HG03457 (cell line): ENCODE results near the gene FAM187B.

Experiments used
- ATAC-seq: cut with Tn5 transposase; IDR thresholded peaks from one replicate; pipeline ENCODE4 v1.9.1; 2021; ENCODE audit warnings: moderate number of reproducible peaks; ENCODE audit not compliant: unreplicated experiment

The FAM187B gene

DNA sequence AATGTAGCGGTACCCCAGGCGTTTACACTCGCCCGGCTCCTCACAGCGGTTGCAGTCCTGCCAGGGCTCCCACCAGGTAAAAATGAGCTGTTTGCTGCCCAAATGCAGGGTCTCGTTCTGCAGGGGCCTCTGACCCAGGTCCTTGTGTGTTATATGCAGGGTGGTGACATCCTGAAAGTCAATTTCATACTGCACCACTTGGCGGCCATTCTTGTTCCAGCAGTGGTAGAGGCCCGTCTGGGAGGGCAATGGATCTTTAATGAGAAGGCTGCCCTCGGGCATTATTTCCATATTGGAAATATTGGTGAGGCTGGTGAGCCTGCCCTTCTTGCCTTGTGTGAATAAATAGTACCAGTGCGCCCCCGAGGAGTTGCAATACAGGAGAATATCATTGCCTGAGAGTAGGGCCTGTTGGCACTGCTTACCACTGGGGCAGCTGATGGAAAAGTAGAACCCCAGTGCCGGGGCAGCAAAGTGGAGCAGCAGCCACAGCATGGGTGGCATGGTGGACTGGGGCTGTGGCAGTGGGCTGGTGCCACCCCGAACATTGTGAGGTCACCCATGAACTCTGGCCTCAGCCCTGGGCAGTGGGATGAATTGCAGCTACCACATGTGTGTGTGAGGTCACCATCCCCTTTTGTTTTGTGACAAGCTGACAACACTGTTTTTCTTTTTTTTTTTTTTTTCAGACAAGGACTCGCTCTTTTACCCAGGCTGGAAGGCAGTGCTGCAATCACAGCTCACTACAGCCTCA lies at the start of gene FAM187B:
Gene FAM187B (minus strand): TSS at position 563 of the 754 bp plus-strand sequence. CDS start 59 bp downstream, at position 504.
- ATAC-seq = no peak

DNA sequence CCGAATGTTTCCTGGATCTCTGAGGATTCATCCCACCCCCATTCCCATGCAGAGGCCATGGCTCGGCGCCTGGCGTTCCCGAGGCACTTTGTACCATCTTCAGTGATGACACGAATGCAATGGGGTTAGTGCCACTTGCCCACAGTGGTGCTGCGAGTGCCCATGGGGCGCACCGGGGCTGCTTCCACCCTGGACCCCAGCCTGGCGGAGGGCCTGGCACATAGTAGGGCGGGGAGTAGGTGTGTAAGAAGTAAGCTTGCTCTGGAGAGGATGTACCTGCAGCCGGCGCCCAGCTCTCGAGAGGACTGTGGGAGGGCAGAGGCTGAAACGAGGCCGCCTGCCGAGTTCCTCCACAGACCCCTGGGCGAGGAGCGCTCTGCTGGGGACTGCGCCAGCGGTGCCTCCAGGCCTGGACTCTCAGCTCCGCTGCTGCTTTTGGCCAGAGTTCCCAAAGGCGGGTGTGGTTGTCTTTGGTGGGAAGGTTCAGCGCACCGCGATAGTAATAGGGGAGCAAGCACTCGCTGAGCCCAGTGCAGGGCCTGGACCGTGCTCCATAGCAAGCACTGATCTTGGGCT lies 48.3 kb upstream of the FAM187B start:
- no peak for ATAC-seq

DNA sequence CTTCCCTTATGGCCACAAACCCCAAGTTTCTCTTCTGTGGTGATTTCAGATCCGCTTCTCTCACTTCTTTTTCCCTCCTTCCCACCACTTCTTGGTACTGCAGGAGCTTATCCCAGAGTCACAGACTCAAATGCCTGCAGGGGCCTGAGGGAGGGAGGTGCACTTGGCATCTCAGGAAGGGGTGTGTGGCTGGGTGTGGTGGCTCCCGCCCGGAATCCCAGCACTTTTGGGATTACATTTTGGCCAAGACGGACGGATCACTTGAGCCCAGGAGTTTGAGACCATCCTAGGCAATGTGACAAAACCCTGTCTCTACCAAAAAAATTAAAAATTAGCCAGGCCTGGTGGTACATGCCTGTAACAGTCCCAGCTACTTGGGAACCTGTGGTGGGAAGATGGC lies 45.8 kb upstream of the FAM187B start:
- ATAC-seq = no peak

DNA sequence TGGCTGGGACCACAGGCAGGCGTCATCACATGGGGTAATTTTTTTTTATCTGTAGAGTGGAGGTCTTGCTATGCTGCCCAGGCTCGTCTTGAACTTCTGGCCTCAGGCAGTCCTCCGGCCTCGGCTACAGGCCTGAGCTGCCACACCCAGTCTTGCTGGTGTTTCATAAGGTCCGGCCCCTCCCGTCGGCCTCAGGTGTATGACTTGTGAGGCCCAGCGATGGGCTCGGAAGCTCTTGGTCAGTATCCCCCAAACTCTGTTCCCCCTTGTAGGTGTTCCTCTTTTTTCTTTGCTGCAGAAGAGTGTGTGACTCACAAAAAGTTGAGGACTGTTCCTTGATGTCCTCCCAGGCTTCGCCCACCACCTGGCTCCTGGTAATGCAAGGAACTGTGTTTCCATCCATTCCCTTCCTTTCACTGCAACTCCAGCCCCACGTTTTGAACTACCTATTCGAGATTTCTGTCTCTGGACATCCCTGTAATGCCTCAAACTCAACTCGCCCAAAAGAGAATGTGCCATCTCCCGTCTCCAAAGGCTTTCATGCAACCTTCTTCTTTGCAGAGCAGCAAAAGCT lies 45.2 kb upstream of the FAM187B start:
- ATAC-seq = no peak

DNA sequence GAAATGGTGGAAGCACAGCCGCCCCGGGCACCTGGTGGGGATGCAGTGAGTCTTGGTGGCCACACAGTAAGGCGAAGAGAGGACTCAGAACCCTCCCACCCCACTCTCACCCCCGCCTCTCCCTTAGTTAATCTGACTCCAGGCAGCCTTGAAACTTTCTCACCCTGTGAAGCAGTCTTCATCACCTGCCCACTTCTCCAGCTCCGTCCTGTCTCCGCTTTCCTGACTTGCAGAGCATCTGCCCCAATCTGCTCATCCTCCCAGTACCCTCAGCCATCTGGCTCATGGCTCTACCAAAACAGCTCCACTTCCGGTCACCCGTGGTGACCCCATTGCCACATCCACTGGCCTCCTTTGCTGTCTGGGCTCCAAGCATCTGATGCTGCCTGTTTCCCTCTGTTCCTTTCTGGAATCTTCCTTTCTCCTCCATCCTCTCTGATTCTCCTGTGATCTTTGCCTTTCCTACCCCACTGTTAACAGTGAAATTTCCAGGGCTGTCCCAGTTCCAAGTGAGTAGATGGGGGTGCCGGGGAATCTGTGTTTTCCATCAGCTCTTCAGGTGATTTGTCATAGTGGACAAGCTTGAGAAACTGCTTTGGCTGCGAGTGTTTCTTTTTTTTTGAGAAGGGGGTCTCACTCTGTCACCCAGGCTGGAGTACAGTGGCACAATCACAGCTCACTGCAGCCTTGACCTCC lies 44.6 kb upstream of the FAM187B start:
- ATAC-seq = no peak

DNA sequence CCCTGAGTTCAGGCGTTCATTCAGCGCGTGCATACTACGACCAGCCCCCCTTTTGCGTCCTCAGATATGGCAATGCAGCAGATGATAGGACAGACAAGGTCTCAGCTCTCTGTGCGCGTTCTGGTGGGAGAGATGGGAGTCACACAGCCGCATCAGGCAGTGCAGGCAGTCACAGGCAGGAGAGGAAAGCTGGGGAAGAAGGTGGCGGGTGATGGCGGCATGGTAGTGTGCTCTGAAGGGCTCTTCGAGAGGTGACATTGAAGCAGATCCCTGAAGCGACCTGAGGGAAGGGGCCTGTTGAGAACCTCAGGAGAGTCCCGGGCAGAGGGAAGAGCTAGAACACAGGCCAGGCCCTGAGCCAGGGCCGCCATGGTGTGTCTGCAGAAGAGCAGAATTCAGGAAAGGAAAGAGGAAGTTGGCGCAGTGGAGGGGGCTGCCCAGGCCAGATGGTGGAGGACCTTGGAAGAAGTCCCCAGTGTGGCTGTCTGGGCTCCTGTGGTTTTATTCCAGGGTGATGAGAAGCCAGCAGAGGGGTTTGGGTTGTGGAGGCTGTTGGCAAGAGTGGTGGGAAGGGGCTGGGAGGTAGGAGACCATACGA lies 43.7 kb upstream of the FAM187B start:
- ATAC-seq = no peak

DNA sequence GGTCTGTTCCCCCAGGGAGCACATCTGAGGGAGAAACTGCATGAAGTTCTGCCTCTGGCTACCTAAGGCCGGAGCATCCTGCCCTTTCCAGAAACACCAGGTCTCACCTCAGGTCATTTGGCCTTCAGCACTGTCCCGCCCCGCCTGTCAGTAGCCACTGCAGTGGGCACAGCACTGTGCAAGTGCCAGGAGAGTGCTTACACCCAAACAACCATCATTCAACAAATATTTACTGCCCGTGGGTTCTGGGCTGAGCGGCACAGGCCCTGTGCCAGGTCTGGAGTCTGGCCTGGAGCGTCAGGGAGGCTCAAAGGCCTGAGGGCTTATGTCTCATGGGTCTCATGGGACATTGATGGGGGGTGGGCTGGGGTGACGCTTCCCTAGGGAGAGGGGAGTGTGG lies 43.0 kb upstream of the FAM187B start:
- ATAC-seq = no peak

DNA sequence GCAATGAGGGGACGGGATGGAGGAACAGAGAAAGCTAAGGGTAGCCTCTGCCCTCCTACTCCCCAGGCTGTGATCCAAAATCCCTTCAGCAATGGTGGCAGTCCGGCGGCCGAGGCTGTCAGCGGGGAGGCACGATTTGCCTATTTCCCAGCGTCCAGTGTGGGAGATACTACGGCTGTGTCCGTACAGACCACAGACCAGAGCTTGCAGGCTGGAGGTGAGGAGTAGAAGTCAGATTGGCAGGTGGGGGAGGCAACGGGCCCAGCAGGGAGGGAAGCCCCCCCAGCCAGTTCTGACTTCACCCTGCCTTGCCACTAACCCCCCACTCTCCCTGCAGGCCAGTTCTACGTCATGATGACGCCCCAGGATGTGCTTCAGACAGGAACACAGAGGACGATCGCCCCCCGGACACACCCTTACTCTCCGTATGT lies 41.9 kb upstream of the FAM187B start:
- no peak for ATAC-seq

DNA sequence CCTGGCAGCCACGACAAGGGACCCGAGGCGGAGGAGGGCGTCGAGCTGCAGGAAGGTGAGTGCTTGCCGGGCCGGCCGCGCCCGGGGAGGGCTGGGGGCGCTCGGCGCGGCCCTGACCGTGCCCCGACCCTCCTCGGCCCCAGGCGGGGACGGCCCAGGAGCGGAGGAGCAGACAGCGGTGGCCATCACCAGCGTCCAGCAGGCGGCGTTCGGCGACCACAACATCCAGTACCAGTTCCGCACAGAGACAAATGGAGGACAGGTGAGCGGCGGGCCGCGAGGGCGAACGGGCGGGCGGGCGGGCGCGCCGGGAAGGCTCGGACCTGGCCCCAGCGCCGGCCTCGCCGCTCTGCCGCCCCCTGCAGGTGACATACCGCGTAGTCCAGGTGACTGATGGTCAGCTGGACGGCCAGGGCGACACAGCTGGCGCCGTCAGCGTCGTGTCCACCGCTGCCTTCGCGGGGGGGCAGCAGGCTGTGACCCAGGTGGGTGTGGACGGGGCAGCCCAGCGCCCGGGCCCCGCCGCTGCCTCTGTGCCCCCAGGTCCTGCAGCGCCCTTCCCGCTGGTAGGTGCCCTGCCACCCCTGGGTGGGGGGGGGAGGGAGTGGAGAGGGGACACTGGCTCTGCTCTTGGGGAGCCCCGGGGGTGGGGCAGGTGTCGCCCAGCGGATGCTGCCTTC lies 41.0 kb upstream of the FAM187B start:
- peak; percentile 30 for ATAC-seq

DNA sequence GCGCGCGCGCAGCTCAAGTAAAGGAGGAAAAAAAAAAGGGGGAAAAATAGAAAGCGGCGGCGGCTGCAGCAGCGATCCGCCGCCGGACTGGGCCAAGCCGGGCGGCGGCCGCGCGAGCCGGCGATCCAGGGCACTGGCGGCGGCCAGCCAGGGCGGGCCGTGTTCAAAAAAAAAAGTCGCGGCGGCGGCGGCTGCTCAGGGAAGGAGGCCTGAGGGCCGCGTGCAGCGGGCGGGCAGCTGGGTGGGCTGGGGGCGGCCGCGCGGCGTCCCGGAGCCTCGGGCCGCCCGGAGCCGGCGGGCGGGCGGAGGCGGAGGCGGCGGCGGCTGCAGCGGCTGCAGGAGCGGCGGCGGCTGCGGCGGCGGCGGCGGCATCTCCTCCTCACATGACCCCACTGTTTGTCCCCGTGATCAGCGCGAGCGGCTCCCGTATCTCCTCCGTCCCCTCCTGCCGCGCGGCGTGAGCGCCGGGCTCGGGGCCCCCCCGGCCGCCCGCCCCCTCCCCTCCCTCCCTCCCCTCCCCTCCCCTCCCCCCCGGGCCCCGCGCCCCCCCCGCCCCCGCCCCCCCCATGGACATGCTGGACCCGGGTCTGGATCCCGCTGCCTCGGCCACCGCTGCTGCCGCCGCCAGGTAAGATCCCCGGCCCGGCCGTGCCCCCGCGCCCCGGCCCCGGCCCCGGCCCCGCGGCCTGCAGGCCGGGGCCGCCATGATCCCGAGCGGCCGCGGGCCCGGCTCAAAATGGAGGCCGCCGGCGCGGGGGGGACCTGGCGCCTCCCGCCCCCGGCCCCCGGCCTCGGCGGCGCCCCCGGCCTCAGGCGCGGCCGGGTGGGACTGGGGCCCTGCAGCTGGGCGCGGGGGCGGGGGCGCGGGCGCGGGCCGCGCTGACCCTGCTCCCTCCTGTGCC lies 40.2 kb upstream of the FAM187B start, which contains the start of gene USF2:
Gene USF2 (plus strand): TSS at position 427 of the 902 bp plus-strand sequence. CDS start 140 bp downstream, at position 567.
- no peak for ATAC-seq

DNA sequence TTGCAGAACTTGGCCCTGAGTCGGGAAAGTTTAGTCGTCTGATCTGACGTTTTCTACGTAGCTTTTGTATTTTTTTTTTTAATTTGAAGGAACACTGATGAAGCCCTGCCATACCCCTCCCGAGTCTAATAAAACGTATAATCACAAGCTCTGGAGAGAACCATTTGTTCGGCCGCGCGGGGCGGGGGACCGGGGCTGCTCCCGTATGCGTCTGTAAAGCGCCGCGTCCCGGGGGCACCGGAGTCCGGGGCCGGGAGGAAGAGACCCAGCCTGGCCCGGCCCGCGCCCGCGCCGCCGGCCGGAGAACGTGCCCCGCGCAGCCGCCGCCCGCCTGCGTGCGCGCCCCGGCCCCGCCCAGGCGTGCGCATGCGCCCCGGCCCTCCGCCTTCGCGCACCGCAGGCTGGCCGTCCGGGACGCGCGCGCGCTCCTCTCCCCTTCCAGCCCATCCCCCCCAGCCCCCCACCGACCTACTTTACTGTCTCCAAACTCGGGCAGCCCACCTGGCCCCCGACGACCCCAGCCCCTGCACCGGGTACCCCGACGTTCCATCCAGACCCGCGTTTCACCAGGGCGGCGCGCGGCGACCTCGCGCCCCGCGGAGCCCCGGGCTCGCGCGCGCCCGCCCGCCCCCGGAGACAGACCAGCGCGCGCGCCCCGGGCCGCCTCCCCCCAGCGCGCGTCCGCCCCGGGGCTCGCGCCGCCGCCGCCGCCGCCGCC lies 39.4 kb upstream of the FAM187B start:
- ATAC-seq = no peak

DNA sequence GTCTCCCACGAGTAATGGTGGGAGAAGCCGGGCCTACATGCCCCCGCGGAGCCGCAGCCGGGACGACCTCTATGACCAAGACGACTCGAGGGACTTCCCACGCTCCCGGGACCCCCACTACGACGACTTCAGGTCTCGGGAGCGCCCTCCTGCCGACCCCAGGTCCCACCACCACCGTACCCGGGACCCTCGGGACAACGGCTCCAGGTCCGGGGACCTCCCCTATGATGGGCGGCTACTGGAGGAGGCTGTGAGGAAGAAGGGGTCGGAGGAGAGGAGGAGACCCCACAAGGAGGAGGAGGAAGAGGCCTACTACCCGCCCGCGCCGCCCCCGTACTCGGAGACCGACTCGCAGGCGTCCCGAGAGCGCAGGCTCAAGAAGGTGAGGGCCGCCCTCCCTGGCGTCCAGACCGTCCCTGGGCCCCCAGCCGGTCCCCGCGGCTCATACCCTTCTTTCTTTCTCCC lies 38.8 kb upstream of the FAM187B start:
- ATAC-seq = no peak

DNA sequence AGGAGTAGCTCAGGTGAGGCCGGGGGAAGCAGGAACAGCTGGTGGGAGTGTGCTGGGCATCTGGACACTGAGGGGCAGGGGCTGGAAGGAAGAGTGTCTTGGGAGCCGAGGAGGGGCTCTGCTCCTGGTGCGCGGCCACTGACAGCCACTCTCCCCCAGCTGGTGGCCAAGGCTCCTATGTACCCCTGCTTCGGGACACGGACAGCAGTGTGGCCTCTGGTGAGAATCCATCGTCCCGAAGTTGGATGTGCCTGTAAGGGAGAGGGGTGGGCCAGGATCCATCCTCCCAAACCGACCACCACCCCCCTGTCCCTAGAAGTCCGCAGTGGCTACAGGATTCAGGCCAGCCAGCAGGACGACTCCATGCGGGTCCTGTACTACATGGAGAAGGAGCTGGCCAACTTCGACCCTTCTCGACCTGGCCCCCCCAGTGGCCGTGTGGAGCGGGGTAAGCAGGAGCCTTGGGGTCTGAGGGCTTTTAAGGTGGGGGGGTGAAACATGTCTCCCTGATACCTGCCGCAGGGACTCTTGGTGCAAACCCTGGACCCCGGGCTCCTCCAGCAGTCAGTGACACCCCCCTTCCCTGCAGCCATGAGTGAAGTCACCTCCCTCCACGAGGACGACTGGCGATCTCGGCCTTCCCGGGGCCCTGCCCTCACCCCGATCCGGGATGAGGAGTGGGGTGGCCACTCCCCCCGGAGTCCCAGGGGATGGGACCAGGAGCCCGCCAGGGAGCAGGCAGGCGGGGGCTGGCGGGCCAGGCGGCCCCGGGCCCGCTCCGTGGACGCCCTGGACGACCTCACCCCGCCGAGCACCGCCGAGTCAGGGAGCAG lies 38.2 kb upstream of the FAM187B start:
- ATAC-seq = no peak

DNA sequence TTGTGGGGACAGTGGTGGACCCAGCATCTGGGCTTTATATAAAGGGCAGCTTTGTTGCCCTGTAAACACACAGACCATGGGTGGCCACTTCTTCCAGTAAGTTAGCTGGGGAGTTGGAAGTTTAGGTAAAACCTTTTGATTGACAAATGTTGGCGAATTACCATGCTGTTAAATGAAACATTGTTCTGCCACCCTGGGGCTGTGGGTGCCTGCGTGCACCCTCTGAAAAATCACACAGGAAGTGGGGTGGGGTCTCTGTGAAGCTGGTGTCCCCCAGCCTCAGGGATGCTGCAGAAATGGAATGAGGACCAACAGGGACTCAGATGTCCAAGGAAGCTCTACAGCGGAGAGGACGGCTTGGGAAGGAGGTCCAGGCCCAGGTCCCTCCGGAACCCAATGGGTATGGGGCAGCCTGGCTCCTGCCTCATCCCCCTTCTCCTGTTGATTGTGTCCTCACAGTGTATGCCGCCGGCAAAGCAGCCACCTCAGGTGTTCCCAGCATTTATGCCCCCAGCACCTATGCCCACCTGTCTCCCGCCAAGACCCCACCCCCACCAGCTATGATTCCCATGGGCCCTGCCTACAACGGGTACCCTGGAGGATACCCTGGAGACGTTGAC lies 37.5 kb upstream of the FAM187B start:
- ATAC-seq = no peak

DNA sequence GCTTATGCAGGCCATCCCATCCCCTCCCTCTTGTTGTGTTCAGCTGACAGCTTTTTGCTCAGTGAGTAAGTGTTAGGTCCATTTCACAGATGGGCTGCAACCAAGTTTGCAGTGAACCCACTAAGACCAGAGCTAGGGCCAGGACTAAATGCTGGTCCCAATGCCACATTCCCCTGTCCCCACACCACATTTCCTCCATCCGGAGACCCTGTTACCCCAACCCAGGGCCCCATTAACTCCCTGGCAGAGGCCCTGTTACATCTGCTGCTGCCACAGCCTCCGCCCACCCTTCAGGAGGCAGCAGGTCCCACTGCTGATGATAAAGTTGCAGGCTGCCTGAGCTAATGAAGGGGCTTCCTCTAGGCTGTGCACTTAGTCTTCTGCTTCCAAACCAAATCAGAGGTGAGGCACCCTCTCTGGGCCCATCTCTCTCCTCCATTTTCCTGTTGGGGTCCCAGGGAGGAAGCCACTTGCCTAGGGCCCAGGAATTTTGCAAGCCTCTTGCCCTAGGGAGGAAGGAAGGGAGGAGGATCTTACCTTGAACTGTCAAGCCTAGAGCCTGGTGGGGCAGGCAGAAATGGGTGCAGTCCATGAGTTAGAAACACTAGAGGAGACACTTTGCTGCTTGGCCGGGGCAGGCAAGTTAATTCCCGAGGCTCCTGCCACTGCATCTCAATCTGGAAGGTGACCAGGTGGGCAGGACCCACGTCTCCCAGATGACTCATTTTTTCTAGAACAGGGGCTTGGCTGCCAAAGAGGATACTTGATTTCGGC lies 36.8 kb upstream of the FAM187B start:
- no peak for ATAC-seq

DNA sequence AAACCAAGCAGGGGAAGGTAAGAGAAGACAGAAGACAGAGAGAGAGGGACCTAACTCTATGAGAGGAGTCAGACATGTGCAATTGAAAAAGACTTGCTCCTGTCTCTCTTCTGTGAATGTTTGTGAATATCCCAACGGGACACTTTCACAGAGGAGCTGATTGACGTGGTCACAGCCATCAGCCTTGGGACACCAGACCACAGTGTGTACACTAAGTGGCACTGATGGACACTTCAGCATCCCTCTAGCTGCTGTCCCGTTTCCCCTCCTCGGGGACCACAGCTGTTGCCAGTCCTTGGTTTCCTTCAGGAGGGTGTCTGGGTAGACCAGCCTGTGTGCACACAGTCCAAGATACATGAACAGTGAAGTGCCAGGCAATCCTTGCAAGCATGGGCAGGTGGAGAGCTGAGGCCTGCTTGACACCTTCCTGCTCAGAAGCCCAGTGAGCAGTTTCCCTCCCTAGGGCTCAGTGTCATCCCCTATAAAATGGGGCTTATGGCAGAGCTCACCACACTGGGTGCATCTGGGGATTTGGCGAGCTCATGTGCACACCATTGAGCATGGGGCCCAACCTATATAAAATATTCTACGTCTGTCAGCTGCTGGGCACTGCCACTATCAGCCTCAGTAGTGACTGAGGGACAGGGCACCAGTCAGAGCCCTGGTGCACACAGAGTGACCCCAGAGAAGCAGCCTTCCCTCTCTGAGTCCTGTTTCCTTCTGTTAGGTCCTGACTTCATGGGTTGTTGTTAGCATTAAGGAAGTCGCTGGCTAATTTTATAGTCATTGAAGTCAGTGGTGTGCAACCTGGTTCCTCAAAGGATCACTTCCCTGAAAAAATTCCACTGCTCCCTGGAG lies 36.0 kb upstream of the FAM187B start:
- no peak for ATAC-seq
